Natural killer cell treated with Interleukin-12 subunit alpha and Interleukin-12 subunit beta and Interleukin-15 and Interleukin-18, amount 100 ng/mL, for 72 hours (primary cell): ENCODE measurements around the gene LRRN1. TPM values are rescaled to one million over a fixed set of nuclear protein-coding genes. Genes with fewer than 3 reads are reported as not detected.
A peak's percentile ranks its signal among the peaks of the same experiment; 100 is the strongest.

Source experiments
- ATAC-seq, 2 donors: fragments of 150-1000 bp; cut with Tn5 transposase in 1 of 2; sonication (Bioruptor Pico), chemical (Tn5 transposase) in 1 of 2; 2 replicates each; pipeline ENCODE4 v1.10.0; 2021
- DNase-seq: peaks from one replicate; pipeline ENCODE4 v3.0.0; 2022; ENCODE audit warnings: low spot score
- H3K27ac Mint-ChIP-seq, 2 donors: 1 replicate in 1 of 2; 2 replicates in 1 of 2; pipeline ENCODE4 v1.8.0; 2022; ENCODE audit warnings: mixed read lengths in 2 of 2, mild to moderate bottlenecking in 1 of 2, moderate library complexity in 1 of 2
- H3K27me3 Mint-ChIP-seq, 2 donors: 1 replicate in 1 of 2; 2 replicates in 1 of 2; pipeline ENCODE4 v1.8.0; 2022; ENCODE audit warnings: mixed read lengths in 2 of 2
- H3K36me3 Mint-ChIP-seq: one replicate; pipeline ENCODE4 v1.8.0; 2022; ENCODE audit warnings: mixed read lengths
- H3K4me1 Mint-ChIP-seq, 2 donors: 1 replicate in 1 of 2; 2 replicates in 1 of 2; pipeline ENCODE4 v1.8.0; 2022; ENCODE audit warnings: low read depth in 2 of 2, mixed read lengths in 2 of 2, mild to moderate bottlenecking in 1 of 2
- H3K4me3 Mint-ChIP-seq: one replicate; pipeline ENCODE4 v1.8.0; 2022; ENCODE audit warnings: mixed read lengths
- H3K9me3 Mint-ChIP-seq: 2 replicates; pipeline ENCODE4 v1.8.0; 2022; ENCODE audit warnings: mixed read lengths
- total RNA-seq, 2 donors: library from RNA; stranded (reverse); gene quantifications; one replicate each; pipeline ENCODE4 v1.2.3, GENCODE V29; 2022

LRRN1 gene
- under 1 TPM; 0.38 to 0.64 TPM for total RNA-seq

GRCh38 chr3:3799173-3800079, at the start of gene LRRN1:
LRRN1 (plus strand) TSS chr3:3799431; CDS start chr3:3844642, 45,211 bp downstream.
- ATAC-seq = peak; percentile 74 to 85
- peak; percentile 66 for DNase-seq
- Mint-ChIP-seq H3K27me3 (peaks cover 29 to 44% of the 10 kb centered on the region in 2 donors), H3K36me3 (peaks cover 8% of the 10 kb centered on the region), H3K9me3 (no peaks in the 10 kb centered on the region), H3K27ac (peak within 1 kb of the TSS in 1 of 2 donors; percentile 68), H3K4me1 (peaks cover 10 to 18% of the 10 kb centered on the region in 2 donors), H3K4me3 (peak within 1 kb of the TSS; percentile 86)

- Mint-ChIP-seq H3K27ac (no peak overlapping the region), H3K9me3 (no peaks in the 10 kb centered on the region), H3K36me3 (no peaks in the 10 kb centered on the region), H3K4me3 (no peak overlapping the region), H3K4me1 (no peaks in the 10 kb centered on the region), H3K27me3 (no peaks in the 10 kb centered on the region)
- ATAC-seq (no peak), DNase-seq (no peak)
Measured at GRCh38 chr3:3753416-3753815, 45.8 kb upstream of the LRRN1 start.

GRCh38 chr3:3765661-3766060, 33.6 kb upstream of the LRRN1 start:
- no peaks in the 10 kb centered on the region for H3K9me3 Mint-ChIP-seq
- no peaks in the 10 kb centered on the region for H3K27me3 Mint-ChIP-seq
- no peak for ATAC-seq
- no peaks in the 10 kb centered on the region for H3K36me3 Mint-ChIP-seq
- DNase-seq = no peak
- H3K27ac Mint-ChIP-seq = no peak overlapping the region
- no peaks in the 10 kb centered on the region for H3K4me1 Mint-ChIP-seq
- no peak overlapping the region for H3K4me3 Mint-ChIP-seq

DNA sequence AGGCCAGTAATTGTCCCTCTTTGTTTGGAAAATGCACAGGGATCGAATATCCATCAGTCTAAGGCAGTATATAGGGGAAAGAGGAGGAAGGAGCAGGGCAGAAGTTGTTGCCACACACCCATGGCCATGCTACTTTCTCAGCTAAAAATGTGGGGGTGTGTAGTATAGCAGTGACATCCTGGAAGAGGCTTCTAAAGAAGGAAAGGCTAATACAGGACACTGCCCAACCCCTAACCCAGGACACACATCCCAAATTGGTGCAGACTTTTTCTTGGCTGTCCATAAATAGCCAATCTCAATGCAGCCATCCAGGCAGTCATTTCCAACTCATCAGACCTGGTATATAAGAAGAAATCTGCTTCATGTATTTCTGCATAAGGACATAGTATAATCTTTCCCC, 33.1 kb upstream of the LRRN1 start:
- H3K4me3 Mint-ChIP-seq = no peak overlapping the region
- ATAC-seq (no peak), DNase-seq (no peak)
- H3K27me3 Mint-ChIP-seq = no peaks in the 10 kb centered on the region
- no peak overlapping the region for H3K27ac Mint-ChIP-seq
- H3K36me3 Mint-ChIP-seq = no peaks in the 10 kb centered on the region
- no peaks in the 10 kb centered on the region for H3K9me3 Mint-ChIP-seq
- no peaks in the 10 kb centered on the region for H3K4me1 Mint-ChIP-seq

- DNase-seq (no peak), ATAC-seq (no peak)
- Mint-ChIP-seq H3K4me1 (no peaks in the 10 kb centered on the region), H3K9me3 (no peaks in the 10 kb centered on the region), H3K27ac (no peak overlapping the region), H3K27me3 (no peaks in the 10 kb centered on the region), H3K4me3 (no peak overlapping the region), H3K36me3 (peaks cover 4% of the 10 kb centered on the region)
Measured at GRCh38 chr3:3771094-3771493, 28.1 kb upstream of the LRRN1 start.

GRCh38 chr3:3771567-3771966, 27.7 kb upstream of the LRRN1 start:
- no peak overlapping the region for H3K4me3 Mint-ChIP-seq
- no peaks in the 10 kb centered on the region for H3K9me3 Mint-ChIP-seq
- H3K27me3 Mint-ChIP-seq = no peaks in the 10 kb centered on the region
- H3K4me1 Mint-ChIP-seq = no peaks in the 10 kb centered on the region
- H3K27ac Mint-ChIP-seq = no peak overlapping the region
- peaks cover 4% of the 10 kb centered on the region for H3K36me3 Mint-ChIP-seq
- DNase-seq = no peak
- ATAC-seq = no peak

DNA sequence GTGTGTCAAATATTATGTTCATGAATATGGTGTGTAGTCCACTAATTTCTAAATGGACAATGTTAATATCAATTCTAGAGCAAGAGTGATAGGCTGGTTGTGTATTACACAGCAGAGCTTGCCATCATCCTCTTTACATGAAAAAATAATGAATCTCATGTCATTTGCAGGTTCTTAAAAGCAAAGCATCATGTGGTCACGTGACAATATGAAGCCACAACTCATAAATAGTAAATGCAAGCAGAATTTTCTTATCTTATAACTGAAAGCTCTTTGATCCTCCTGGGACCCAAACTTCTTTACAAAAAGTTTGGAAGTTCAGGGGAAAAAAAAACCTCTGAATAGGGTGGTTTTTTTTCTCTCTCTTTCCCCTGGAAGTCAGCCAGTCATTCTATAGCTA, 26.9 kb upstream of the LRRN1 start:
- no peak for ATAC-seq
- no peaks in the 10 kb centered on the region for H3K4me1 Mint-ChIP-seq
- peaks cover 4% of the 10 kb centered on the region for H3K36me3 Mint-ChIP-seq
- no peak overlapping the region for H3K27ac Mint-ChIP-seq
- no peak for DNase-seq
- no peaks in the 10 kb centered on the region for H3K9me3 Mint-ChIP-seq
- no peaks in the 10 kb centered on the region for H3K27me3 Mint-ChIP-seq
- no peak overlapping the region for H3K4me3 Mint-ChIP-seq

GRCh38 chr3:3772920-3773319, 26.3 kb upstream of the LRRN1 start:
- no peak for ATAC-seq
- H3K27ac Mint-ChIP-seq = no peak overlapping the region
- no peaks in the 10 kb centered on the region for H3K9me3 Mint-ChIP-seq
- H3K4me3 Mint-ChIP-seq = no peak overlapping the region
- no peaks in the 10 kb centered on the region for H3K27me3 Mint-ChIP-seq
- peaks cover 4% of the 10 kb centered on the region for H3K36me3 Mint-ChIP-seq
- H3K4me1 Mint-ChIP-seq = no peaks in the 10 kb centered on the region
- DNase-seq = no peak

DNA sequence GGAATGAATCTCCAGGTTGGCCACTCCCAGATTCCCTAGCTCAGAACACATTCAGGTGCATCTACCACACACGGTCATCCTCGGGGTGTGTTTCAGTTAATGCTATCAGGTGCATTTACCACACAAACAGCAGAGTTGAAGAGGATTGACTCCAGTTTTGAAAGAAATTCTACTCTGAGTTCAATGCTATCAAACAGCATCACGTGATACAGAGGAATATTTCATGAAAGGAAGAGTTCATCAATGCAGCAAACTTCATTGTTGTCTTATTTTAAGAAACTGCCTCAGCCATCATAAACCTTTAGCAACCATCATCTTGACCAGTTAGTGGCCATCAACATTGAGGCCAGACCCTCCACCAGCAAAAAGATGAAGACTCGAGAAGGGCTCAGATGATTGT, 22.6 kb upstream of the LRRN1 start:
- no peak overlapping the region for H3K4me3 Mint-ChIP-seq
- no peaks in the 10 kb centered on the region for H3K4me1 Mint-ChIP-seq
- H3K27me3 Mint-ChIP-seq = no peaks in the 10 kb centered on the region
- no peak for ATAC-seq
- no peak overlapping the region for H3K27ac Mint-ChIP-seq
- peaks cover 4% of the 10 kb centered on the region for H3K36me3 Mint-ChIP-seq
- DNase-seq = no peak
- H3K9me3 Mint-ChIP-seq = no peaks in the 10 kb centered on the region

- H3K27me3 Mint-ChIP-seq = no peaks in the 10 kb centered on the region
- ATAC-seq = no peak
- no peaks in the 10 kb centered on the region for H3K4me1 Mint-ChIP-seq
- peaks cover 4% of the 10 kb centered on the region for H3K36me3 Mint-ChIP-seq
- H3K27ac Mint-ChIP-seq = no peak overlapping the region
- DNase-seq = no peak
- no peak overlapping the region for H3K4me3 Mint-ChIP-seq
- H3K9me3 Mint-ChIP-seq = no peaks in the 10 kb centered on the region
Measured at GRCh38 chr3:3778216-3778615, 21.0 kb upstream of the LRRN1 start.

DNA sequence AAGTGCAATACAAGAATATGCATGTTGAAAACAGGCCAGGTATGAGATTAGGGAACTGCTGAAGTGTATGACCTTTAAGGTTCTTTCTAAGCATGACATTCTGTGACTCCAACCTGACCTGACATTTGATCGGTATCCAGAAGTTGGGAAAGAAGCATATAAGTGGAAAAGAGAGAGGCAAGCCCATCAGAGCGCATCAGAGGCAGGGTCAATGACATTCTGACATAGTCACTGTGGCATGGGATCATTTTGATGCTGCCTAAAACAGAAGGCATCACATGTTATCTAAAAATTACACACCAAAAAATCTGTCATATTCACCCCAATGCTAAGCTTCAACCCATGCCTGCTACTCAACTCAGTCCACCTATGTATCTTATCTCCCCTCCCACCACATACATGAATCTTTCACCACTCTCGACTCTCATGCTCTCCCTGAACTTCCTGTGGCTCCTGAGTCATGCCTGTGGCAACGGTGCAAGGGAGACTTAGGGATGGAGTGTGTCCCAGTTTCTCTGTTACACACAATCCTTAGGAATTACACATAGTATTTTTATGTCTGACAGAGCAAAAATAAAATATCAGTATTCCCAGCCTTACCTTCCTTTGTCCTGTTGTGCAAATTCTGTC, 20.5 kb upstream of the LRRN1 start:
- no peak overlapping the region for H3K27ac Mint-ChIP-seq
- DNase-seq = no peak
- H3K4me1 Mint-ChIP-seq = no peaks in the 10 kb centered on the region
- ATAC-seq = no peak
- no peaks in the 10 kb centered on the region for H3K9me3 Mint-ChIP-seq
- H3K36me3 Mint-ChIP-seq = peaks cover 4% of the 10 kb centered on the region
- peaks cover 0 to 2% of the 10 kb centered on the region in 2 donors for H3K27me3 Mint-ChIP-seq
- no peak overlapping the region for H3K4me3 Mint-ChIP-seq

GRCh38 chr3:3782457-3782856, 16.8 kb upstream of the LRRN1 start:
- Mint-ChIP-seq H3K27ac (no peak overlapping the region), H3K36me3 (no peaks in the 10 kb centered on the region), H3K4me1 (no peaks in the 10 kb centered on the region), H3K4me3 (no peak overlapping the region), H3K9me3 (no peaks in the 10 kb centered on the region), H3K27me3 (peaks cover 0 to 3% of the 10 kb centered on the region in 2 donors)
- ATAC-seq (no peak), DNase-seq (no peak)

- Mint-ChIP-seq H3K27ac (no peak overlapping the region), H3K4me3 (no peak overlapping the region), H3K27me3 (peaks cover 0 to 3% of the 10 kb centered on the region in 2 donors), H3K4me1 (no peaks in the 10 kb centered on the region), H3K9me3 (no peaks in the 10 kb centered on the region), H3K36me3 (no peaks in the 10 kb centered on the region)
- ATAC-seq = no peak
- DNase-seq = no peak
Measured at GRCh38 chr3:3783210-3783609, 16.0 kb upstream of the LRRN1 start.

DNA sequence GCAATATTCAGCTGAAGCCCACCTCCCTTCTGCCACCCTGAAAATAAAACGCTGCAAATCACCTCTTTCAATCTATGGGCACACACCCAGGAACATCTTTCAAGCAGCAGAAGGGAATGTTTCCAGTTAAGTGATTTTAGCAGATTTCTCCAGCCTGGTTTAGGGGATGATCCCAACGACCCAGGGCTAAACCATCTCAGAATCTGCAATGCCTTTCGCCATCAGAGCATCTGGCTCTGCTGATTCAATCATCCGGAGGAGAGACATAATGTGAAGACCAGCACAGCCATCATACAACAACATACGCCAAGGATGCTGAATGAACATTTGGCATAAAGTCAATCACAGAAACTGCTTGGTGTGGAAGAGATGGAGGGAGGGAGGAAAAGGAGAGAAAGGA, 15.5 kb upstream of the LRRN1 start:
- Mint-ChIP-seq H3K4me1 (no peaks in the 10 kb centered on the region), H3K36me3 (no peaks in the 10 kb centered on the region), H3K27me3 (peaks cover 0 to 3% of the 10 kb centered on the region in 2 donors), H3K4me3 (no peak overlapping the region), H3K9me3 (no peaks in the 10 kb centered on the region), H3K27ac (no peak overlapping the region)
- ATAC-seq (no peak), DNase-seq (no peak)
